GM19324 (cell line): ENCODE results near the gene TM4SF1.
"Not testable (repeated sequence)": the region's sequence is repeated elsewhere in the genome, so short reads cannot be mapped to it uniquely, and the experiment has no call there.

Experiments
- ATAC-seq: cut with Tn5 transposase; IDR thresholded peaks from one replicate; pipeline ENCODE4 v1.9.1; 2021; ENCODE audit warnings: mild to moderate bottlenecking, moderate library complexity; ENCODE audit not compliant: unreplicated experiment, low FRiP score

The TM4SF1 gene

DNA sequence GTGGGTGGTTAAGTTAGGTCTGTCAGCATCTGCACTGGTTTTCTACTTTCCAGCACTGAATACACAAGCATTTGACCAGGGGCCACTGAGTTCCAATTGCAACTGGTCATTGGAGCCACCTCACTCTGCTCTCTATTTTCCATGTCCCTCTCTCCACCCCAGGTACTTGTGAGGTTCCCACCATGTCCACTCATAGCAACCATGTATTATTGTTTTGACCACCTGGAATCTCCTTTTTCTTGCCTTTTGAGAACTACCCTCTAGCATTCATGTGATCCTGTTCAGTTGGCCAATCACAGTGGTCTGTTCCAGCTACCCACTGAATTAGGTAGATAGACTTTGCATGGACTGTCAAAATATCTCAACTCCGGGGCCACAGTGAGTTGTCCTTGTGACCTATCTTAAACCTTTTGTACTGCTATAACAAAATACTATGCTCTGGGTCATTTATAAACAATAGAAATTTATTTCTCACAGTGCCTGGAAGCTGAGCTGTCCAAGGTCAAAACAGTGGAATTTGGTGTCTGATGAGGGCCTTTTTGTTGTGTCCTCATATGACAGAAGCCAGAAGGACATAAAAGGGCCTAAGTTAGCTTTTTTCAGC is 23.8 kb downstream of the TM4SF1 start:
- ATAC-seq = no peak

DNA sequence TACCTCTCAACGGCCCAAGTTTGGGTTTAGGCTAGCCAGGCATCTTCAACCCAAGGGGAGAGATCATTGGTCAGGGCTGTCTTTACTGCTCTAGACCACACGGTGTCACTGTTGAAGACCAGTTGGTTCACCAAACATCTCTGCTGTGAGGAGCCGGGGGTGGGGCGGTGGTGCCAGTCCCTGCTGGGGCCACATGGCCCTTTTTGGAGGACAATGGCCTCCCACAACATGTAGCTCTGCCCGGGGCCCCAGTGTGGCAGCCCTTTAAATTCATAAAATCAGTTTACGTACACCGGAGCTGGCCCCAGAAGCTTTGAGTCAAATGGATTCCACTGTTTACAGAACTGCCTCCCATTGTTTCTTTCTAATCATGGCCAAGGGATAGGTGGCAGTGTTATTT is 24.9 kb downstream of the TM4SF1 start:
- no peak for ATAC-seq

- ATAC-seq = no peak
Observed at GRCh38 chr3:149343951-149344350, 33.5 kb downstream of the TM4SF1 start.

DNA sequence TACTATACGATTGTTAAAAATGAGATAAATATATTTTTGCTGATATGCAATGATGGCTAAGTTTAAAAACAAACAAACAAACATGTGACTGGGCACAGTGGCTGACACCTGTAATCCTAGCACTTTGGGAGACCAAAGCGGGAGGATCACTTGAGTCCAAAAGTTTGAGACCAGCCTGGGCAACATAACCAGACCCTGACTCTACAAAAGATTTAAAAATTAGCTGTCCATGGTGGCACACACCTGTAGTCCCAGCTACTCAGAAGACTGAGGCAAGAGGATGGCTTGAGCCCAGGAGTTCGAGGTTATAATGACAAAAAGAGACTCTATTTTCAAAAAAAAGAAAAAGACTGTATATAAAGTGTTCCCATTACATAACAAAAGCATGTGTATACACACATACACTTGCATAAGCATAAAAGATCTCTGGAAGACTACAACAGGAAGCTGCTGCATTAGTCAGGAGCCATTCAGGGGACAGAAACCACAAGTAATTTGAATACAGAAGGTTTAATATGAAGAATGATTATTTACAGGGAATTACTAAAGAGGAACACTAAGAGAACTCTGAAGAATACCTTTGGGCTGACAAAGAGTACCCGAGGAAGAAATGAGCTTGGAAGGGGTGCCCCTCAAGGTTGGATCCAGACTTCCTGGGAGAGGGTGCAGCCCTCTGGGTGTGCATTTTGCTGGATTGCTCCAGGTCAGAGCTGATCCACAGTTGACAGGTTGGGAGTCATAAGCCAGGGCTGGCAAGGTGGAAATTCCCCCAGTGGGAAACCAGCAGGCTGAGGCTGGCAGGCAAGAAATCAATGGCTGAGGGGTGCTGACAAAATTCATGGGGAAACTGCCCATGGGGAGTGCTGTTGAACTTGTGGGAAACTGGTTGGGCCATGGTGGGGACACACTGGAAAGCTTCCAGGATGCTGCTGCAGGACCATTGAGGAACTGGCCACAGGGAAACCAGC is 34.8 kb downstream of the TM4SF1 start:
- no peak for ATAC-seq

- ATAC-seq = no peak
Observed at GRCh38 chr3:149340310-149340933, 37.0 kb downstream of the TM4SF1 start.

DNA sequence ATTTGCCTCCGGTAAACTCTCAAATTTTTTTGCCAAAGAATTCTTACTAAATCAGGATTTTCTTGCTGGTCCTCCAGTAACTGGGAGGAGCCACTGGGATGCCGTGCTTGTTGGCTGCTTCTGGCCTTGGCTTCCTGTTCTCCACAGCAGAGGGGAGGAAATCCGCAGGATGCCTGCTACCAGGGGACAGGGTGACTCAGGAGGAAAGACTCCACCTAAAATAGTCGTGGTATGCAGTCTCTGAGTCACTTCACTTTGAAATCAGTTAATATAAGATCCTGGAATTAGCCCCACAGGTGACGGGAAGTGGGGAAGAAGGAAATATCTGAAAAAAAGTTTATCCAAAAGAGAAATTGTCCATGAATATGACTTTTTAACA is 37.5 kb downstream of the TM4SF1 start:
- no peak for ATAC-seq

GRCh38 chr3:149337486-149337885 is 40.0 kb downstream of the TM4SF1 start:
- not testable (repeated sequence) for ATAC-seq

- ATAC-seq = no peak
Observed at GRCh38 chr3:149336925-149337324, 40.5 kb downstream of the TM4SF1 start.

- no peak for ATAC-seq
Observed at GRCh38 chr3:149333176-149333859, 44.1 kb downstream of the TM4SF1 start, which contains the start of gene TM4SF18. Gene TM4SF18, minus strand, starts transcription at chr3:149333636. Its CDS starts 254 bp downstream, at chr3:149333382.

DNA sequence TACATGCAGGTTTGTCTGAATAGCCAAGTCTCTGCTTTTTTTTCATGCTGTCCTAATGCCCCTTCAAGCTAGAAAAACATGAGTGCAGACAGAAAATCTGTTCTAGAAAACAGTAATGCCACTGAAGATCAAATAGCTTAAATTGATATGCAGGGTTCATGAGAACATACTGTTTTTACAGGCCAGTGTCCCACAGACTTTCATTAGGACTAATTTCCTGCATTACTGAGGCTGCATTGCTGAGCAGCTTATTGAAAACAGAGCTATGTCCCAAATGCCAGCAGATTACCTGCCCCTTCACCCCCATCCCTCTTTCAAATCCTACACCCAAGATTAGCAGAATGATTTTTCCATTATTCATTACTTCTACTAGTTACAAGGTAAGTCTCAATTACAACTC is 44.7 kb downstream of the TM4SF1 start:
- no peak for ATAC-seq

- ATAC-seq = no peak
Observed at GRCh38 chr3:149332227-149332765, 45.2 kb downstream of the TM4SF1 start.

DNA sequence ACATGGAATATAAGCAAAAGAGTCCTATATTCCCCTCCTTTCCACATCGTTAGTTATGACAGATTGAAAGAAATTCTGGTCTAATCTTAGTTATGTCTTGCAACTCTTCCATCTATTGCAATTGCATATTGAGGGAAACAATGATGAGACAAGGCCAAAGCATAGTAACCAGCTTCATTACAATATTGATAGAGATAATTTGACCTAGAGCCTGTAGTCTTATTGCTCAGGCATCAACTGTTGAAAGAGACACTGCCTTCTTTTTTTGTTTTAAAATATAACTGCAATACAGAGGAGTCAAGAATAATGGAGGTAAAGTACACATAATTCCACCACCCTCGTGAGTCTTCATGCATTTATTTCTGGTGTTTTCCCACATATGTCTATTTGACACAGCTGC is 46.1 kb downstream of the TM4SF1 start:
- no peak for ATAC-seq

- no peak for ATAC-seq
Observed at GRCh38 chr3:149330609-149331331, 46.7 kb downstream of the TM4SF1 start.

GRCh38 chr3:149327156-149327555 is 50.3 kb downstream of the TM4SF1 start:
- no peak for ATAC-seq

- ATAC-seq = no peak
Observed at GRCh38 chr3:149325581-149325980, 51.9 kb downstream of the TM4SF1 start.

- ATAC-seq = no peak
Observed at GRCh38 chr3:149324332-149324731, 53.1 kb downstream of the TM4SF1 start.

GRCh38 chr3:149321640-149322039 is 55.8 kb downstream of the TM4SF1 start:
- ATAC-seq = no peak

DNA sequence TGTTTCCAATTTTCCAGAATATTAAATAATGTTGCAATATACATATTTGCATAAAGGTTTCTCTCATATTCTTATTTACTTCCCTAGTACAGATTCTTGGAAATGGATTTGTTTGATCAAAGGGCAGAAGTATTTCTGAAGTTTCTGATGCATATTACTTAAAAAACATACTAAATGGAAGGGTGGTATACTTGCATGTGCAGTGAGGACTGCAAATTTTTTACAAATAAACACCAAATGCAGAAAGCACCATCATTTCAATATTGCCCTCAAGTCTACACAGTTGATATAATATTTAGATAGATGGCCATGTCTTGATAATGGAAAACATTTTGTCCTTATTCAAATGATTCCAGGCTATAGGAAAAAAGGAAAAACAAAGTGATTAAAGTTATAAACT is 56.3 kb downstream of the TM4SF1 start:
- ATAC-seq = no peak

GRCh38 chr3:149319750-149320149 is 57.7 kb downstream of the TM4SF1 start:
- ATAC-seq = no peak
